Nucleus accumbens (tissue), 56 donors: ENCODE measurements around the gene LPP.
A peak's percentile ranks its signal among the peaks of the same experiment; 100 is the strongest.

Experiments
- DNase-seq, 56 donors: peaks; one replicate each; lab custom pipeline; 2025; lab: John Stamatoyannopoulos, UW

Gene LPP

DNA sequence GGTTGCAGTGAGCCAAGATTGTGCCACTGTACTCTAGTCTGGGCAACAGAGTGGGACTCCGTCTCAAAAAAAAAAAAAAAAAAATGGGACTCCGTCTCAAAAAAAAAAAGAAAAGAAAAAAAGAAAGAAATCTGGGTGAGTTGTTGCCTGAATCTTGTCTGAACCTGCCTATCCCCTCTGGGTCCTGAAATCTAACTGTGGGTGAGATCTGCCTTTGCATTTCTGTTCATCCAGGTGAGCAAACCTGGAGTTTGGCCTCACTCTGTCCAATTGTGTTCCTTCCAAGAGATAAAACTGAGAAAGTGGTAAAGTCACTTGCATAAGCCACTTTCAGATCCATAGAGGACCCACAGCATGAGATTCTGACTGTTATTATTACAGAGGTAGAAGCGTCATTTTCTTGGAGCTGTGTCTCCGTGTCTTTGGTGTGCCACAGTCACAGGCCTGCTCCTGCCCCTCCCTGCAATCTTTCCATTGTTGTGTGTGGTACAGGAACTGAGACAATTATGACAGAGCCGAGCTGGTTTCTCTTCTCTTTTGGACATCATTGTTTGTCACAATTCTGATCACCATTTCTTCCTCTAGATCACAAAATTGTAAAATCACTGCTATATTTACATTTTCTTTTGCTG is 235.9 kb downstream of the LPP start:
- DNase-seq, result peak in 12 of 56 donors; percentile 3 to 22 (median 10)

DNA sequence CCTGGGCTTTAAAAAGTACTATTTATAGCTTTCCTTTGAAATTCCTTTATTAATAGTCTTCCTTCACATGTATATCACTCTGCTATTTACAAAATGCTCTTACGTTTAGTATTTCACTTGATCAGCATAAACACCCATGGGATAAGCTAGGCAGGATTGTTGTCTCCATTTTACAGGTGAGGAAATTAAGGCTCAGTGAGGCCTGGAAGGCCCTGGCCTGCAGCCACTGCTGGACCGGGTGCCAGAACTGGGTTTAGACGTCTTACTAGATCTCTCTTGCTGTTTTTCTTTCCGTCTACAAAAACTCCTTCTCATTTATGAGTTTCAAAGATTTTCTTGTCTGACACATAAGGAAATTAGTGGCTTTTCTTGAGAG is 236.4 kb downstream of the LPP start:
- DNase-seq, result no peak

DNA sequence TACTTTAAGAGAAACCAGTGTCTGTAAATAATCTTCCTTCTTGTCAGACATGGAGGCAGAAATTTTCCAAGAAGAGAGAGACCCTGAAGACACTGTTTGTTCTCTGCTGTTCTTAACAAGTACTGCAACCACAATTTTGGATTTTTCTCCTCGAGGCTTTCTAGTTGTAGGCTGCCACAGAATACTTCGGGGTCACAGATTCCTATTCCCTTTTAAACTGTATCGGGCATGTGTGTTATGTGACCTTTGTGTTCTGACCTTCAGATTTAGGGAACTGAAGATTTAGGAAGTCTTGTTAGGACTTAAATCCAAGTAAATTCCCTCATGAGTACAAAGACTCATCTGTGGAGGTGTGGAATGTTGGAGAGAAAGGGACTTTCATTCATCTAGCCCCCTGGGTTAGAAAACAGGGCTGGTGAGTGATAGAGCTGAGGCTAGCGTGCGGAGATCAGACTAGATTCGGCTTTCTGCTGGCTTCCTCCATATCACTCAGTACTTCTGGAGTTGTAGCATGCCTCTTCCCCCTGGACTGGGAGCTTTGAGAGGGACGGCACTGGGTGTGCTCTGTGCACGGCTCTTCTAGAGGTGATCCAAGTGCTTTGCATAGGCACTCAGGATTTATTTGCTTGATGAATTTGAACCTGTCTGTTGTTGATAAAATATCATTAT is 237.0 kb downstream of the LPP start:
- DNase-seq, result no peak

DNA sequence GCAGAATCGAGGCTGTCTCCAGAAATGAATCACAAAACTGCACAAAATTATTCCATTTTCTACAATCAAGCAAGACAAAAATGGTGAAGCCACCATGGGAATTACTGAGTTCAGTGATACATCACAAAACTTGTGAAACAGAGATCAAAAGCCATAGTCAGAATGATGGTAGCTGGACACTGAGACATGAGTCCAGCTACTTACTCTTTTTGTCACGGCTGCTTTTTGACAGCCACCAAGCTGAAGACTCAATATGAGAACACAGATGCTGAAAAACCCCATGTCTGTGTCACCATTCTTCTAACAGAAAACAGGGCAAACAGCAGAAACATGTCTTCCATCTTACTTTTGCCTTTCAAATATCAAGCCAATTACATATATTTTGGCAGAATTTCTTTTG is 237.6 kb downstream of the LPP start:
- no peak for DNase-seq

DNA sequence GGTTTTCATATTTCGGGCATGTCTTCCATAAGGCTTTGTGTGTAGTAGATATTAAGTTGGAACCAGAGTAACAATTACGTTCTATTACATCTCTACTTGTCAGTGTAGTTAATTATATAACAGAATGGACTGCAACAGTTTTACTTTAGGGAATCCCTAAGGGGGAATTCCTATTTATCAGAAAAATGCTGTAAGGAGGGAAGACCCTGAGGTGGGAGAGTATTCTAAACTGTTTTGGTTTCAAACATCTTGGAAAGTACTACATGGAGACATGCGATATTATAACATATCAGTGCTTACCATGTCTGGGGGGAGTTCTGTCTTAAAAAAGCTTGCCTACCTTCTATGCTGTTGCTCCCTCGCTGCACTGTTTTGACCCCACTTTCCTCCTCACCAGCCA is 238.1 kb downstream of the LPP start:
- no peak for DNase-seq

DNA sequence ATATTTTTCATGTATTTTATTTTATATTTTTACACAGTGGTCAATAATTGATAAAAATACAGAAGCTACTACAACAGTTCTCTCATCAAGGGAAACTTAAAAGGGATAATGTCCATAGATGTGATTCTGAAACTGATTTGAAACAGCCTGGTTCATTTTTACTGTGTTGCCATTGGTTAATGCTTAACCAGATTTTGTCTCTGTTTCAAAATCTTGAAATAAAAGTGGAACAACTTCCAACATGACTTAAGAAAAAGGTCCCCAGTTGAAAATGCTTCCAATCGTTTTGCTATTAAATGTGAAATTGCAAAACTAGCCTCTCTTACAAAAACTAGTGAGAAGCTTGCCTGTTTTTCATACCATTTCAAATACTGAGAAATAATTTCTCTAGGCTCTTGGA is 240.7 kb downstream of the LPP start:
- no peak for DNase-seq

DNA sequence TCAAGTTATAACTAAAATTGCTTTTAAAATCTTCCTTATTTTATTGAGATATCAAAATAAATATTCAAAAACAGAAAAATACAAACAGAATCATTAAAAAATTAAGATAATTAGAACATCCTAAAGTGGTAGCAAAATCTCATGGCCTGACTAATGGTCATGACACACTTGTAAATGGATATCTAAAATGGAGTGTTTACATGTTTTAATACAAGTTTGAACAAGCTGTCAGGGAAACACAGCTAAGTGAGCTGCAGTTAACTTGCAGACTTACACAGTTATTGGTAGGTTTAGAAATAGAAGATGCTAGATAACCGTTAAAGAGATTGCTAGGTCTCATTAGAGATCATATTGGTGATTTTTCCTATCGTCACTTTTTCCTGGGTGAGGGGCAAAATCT is 242.3 kb downstream of the LPP start:
- no peak for DNase-seq

DNA sequence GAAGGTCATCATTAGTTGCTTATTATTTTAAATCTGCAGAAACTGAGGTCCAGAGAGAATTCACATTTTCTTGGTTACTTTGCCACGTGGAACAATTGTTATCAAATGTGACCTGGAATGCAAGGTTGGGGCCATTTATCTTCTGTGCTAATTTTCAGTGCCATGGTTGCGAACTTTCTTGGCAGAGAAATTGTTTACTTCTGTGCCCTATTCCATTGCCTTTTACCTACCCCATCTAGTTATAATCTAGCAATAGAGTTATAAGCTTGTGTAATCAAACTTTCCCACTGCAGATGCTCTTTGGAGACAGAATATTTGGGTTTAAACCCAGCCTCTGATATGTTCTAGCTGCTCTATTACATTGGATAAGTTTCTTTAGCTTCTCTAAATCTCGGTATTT is 242.9 kb downstream of the LPP start:
- no peak for DNase-seq

DNA sequence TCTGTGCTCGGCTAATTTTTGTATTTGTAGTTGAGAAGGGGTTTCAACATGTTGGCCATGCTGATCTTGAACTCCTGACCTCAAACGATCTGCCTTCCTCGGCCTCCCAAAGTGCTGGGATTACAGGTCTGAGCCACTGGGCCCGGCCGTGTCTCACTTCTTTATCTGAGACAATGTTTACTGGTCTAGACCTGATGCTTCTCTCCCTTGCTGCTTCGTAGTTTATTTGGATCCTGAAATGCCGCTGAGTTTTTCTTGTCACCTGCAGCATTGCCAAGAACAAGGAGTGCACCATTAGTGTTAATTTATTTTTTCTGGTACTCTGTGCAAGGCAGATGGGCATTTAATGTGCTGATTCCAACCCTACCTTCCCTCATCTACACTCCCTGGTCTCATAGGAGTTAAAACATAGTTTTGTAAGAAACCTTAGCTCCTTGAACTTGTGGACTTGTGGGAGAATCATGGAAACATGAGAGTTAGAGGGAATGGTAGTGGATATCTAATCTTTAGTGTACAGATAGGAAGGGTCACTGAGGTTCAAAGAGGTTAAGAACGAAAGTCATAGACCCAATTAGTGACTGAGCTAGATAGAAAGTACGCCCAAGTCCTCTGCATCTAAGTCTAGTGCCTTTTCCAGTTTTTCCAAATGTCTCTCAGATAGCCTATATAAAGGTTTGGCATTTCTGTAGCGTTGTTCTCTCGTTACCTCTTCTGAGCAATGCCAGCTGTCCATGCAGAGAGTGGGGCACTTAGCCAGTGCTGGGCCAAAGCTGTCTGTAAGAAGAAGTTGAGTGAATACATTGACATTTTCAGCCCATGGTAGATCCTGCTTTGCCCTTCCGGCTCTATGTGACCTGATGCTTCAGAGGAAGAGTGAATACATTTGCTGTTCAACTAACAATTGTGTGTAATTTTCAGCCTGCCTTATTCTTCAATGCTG is 244.1 kb downstream of the LPP start:
- no peak for DNase-seq

DNA sequence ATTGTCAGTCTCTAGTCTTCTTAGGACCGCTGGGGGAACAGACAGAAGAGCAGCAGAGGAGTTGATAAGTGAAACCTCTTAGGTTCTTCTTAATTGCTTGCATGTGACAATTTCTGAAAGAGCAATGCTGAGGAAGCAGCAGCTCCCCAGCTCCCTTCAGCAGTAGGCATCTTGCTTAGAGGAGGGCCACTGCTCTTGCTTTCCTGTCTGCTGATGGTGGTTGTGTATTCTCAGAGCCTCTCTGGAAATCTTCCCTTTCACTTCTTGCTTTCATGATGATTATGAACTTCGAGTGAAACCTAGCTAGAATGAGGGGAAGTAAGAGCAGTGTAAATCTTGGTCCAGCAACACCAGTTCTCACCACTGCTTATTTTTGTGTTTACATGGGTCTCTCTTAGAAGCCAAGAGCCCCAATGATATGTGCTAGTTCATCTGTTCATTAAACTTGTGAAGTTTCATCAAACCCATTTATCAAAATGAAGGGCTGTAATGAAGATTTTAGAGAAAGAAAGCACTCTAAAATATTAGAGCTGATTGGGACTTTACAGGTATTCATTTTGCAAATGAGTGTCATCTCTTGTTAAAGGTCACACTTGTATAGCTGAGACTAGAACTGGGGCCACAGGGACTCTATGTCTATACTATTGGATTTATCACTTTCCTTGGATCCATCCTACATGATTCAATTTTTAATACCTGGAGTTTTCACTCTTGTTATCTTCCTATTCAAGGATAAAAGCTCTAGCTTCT is 246.7 kb downstream of the LPP start:
- peak in 2 of 56 donors; percentile 2 to 3 for DNase-seq

DNA sequence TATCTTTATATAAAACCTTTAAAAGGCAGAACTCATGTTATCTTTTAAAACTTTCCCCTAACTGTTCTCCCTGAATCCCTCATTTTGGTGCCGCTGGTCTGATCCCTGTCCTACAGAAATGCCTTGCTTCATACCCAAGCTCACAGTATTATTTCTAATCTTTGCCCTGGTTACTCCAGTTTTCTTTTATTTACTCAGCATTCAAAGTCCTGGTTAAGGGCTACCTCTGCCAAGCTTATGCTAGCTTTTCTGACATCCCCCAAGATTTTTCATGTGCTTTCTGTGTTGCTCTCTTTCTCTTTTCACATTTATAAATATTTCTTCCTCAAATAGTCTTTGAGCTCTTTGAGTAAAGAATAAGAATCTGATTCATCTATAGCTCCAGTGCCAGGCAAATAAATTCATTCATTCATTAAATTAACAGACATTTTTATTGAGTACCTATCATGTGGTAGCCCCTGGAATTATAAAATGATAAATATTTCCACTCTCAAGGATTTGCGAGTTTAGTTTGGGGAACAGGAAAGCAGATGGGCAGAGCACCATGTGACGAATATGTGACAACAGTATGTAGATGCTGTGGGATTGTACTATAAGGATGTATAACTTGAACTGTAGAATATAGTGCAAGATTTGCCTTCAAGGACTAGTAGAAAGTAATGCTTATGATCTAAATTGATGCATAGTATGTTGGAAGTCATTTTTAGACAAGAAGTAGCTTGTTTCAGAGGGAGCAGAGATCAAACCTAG is 247.5 kb downstream of the LPP start:
- DNase-seq, result no peak

DNA sequence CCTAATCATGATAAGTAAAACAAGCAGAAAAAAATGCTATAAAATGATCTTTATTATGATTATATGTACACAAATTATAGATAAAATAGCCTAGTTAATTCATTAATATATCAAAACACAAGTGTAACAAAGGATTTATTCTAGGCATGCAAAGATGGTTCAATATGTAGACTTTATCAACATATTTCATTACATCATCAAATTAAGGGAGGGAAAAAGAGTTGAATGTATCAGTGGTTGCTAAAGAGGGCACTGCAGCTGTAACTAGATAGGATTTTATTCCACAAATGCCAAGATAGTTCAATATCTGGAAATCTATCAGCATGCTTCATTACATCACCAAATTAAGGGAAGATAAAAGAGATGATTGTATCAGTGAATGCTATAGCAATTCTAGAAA is 248.3 kb downstream of the LPP start:
- no peak for DNase-seq

DNA sequence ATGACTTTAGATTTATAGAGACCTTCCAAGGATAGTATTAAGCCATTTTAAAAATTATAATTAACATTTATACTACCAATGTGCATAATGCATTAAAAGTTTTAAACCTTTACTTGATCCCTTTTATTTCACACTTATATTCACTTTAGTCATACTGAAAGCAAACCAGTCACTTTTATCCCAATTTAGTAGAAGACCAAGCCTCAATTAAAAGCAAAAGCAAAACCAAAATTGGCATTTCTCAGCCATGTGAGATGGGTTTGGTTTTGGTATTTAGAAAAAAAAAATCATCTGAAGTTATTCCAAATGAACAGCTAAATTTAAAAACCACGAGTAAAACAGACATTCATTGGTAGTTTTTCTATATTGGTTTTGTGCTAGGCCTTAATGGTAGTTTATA is 249.4 kb downstream of the LPP start:
- DNase-seq, result no peak

DNA sequence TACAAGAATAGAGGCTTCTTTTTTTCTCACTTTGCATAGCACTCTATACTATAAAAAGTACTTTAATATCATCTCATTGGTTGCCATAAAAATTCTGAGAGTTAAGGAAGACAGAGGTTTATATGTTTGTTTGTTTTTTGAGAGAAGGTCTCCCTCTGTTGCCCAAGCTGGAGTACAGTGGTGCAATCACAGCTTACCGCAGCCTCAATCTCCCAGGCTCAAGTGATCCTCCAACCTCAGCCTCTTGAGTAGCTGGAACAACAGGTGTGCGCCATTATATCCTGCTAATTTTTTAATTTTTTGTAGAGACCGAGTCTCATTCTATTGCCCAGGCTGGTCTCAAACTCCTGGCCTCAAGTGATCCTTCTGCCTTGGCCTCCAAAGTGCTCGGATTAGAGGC is 250.2 kb downstream of the LPP start:
- no peak for DNase-seq

DNA sequence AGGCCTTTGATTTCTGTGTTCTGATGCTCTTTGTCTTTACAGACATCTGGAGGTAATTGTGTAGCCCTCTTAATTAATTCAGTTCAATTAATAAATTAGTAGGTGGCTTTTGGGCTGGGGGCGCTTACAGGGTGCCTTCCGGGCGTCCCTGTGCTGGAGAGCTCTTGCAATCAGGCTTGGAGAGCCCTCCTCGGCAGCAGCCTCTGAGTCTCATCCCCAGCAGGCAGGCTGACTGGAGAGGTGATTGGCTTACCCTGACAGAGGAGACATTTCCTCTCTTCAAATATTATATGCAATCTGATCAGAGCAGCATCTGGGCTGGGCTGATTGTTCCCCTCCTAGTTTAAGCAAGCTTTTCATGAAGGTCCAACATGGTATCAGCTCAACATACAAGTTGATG is 250.7 kb downstream of the LPP start:
- no peak for DNase-seq

DNA sequence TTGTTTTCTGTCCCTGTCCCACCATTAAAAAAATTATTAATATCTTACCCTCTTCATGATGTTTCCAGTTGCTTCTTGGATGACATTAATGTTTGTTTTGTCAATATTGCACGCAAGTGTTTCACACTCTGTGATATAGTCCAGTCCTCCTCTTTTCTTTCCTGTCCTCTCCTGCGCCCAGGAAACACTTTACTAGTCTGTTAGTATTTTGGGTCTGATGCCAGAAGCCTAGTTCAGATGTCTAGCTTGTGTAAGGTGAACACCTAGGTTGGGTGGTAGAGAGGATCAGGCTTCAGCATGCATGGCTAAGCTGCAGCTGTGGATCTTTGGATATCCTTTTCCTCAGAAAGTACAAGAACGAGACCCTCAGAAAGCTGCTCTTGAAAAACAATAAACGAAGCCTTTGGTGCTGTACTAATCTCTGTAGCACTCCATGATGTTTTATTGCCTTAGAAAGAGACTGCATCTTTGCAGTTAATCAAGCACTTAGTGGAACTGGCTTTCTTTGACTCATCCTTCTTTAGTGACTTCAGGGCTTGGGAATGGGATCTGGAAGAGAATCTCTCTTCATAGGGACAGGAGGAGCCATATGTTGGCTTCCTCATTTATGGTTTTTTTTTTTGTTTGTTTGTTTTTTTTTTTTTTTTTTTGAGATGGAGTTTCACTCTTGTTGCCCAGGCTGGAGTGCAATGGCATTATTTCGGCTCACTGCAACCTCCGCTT is 253.4 kb downstream of the LPP start:
- no peak for DNase-seq

DNA sequence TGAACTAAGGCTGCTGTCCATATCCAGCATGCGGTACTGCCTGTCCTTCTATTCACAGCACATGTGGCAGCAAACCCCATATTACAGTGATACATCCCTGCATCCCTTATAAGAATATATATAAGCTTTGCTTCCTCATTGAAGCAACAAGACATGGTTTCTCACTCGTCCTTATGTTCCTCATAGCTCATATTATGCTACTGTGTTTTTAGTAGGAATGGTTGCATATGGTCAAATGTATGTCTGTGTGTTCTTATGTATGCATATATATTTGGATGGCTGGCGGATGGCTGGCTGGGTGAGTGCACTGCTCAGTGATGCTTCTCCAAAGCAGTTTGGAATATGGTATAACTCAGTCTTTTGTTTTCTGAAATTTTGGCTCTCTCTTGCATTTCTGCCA is 254.9 kb downstream of the LPP start:
- DNase-seq, result no peak

DNA sequence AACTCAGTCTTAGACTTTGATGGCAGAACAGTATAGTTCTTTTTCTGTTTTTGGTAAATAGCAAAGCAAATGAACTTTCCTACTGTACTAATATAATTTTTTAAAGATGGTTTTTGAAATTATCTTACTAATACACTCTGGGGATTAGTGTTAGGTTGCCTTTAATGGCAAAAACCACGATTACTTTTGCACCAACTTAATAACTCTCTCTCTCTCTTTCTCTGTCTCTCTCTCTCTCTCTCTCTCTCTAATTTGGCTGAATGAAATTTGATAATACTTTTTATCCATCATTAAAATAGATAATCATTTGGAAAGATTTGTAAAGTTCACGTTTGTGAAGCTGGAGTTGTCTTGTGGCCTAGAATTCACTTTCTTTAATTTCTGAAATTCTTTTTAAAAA is 257.8 kb downstream of the LPP start:
- no peak for DNase-seq

DNA sequence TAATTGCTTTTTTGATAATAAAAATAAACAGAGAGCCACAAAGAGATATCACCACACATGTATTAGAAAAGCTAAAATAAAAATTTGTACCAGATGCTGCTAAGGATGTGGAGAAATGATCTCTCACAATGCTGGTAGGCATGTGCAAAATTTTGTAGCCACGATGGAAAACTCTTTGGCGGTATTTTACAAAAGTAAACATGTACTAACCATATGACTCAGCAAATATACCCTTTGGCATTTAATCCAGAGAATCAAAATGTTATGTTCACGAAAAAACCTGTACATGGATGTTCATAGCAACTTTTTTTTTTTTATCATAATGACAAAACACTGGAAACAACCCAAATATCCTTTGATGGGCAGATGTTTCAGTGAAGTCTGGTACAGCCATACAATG is 261.2 kb downstream of the LPP start:
- DNase-seq, result no peak

DNA sequence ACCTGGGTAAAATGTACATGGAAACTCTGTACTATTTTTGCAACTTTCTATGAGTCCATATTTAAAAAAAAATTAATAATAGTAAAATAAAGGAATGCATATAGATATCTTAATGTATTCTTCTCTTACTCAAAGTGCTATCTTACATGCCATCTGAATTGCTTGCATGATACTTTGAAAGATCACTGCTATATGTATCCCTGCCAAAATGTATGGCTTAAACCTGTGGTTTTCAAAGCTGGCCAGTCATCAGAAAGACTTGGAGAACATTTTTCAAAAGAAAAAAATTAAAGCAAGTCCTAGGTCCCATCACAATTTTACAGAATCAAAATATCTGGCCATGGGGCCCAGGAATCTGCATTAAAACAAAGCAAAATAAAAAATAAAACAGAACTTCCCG is 262.1 kb downstream of the LPP start:
- DNase-seq, result no peak
